Measurements from ENCODE around the gene OTOA. TPM values are rescaled to one million over a fixed set of nuclear protein-coding genes. Genes with fewer than 3 reads are reported as not detected.
A peak's percentile ranks its signal among the peaks of the same experiment; 100 is the strongest.
"Not testable (repeated sequence)": the region's sequence is repeated elsewhere in the genome, so short reads cannot be mapped to it uniquely, and the experiment has no call there.

Gene OTOA
- total and polyA plus RNA-seq, 9 donors, result 0.04 to 0.47 (median 0.15) TPM; not detected in 4

DNA sequence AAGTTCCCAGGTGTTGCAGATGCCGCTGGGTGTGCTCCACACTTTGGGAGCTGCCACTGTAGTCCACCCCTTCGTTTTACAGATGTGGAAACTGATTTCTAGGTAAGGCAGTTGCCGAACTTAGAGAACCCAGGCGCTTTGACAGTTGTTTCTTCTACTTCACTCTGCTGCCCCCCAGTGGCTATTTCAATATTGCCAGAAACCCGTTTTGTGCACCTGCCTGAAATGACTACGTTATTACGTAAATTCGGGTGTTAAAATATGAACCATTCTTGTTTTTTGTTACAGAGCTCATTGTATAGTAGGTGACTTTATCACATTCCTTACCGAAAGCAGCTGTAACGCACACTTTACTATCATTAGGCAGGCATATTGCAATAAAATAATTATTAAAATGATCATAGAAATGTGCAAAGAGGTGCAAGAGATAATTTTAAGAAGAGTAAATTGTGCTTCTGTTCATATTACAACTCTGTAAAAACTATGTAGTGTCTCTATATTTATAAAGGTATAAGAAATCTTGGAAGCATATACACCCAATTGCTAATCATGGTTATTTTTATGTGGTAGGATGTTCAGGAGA, 44.9 kb downstream of the OTOA start:
- no peaks in the 10 kb centered on the region for H3K36me3 ChIP-seq
- 3 to 7% (median 3%) methylated on average over 10 of the region's 10 CpGs for WGBS, 3 donors
- no peak overlapping the region for H3K27ac ChIP-seq
- intact Hi-C loops (cut with DNase I), result loop anchor here in 2 of 4 donors (5.0 to 10.0 kb wide), 2 partner anchors 54 to 126 kb away; partner anchors contain the start of gene IGSF6 (in 1 of the 2)
- no peaks in the 10 kb centered on the region for H3K4me1 ChIP-seq (ENCODE audit: insufficient read depth)
- no peak overlapping the region for H3K4me3 ChIP-seq
- no peaks in the 10 kb centered on the region for H3K27me3 ChIP-seq
- peak; percentile 24 to 71 (median 58) for DNase-seq
- no peaks in the 10 kb centered on the region for H3K9me3 ChIP-seq
- TF ChIP-seq POLR2A (IDR thresholded peaks at IDR 0.05), result no peak
- TF ChIP-seq, protein P1, sequence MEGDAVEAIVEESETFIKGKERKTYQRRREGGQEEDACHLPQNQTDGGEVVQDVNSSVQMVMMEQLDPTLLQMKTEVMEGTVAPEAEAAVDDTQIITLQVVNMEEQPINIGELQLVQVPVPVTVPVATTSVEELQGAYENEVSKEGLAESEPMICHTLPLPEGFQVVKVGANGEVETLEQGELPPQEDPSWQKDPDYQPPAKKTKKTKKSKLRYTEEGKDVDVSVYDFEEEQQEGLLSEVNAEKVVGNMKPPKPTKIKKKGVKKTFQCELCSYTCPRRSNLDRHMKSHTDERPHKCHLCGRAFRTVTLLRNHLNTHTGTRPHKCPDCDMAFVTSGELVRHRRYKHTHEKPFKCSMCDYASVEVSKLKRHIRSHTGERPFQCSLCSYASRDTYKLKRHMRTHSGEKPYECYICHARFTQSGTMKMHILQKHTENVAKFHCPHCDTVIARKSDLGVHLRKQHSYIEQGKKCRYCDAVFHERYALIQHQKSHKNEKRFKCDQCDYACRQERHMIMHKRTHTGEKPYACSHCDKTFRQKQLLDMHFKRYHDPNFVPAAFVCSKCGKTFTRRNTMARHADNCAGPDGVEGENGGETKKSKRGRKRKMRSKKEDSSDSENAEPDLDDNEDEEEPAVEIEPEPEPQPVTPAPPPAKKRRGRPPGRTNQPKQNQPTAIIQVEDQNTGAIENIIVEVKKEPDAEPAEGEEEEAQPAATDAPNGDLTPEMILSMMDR (IDR thresholded peaks at IDR 0.05), result peak in 2 of 3 donors; percentile 28 to 44

DNA sequence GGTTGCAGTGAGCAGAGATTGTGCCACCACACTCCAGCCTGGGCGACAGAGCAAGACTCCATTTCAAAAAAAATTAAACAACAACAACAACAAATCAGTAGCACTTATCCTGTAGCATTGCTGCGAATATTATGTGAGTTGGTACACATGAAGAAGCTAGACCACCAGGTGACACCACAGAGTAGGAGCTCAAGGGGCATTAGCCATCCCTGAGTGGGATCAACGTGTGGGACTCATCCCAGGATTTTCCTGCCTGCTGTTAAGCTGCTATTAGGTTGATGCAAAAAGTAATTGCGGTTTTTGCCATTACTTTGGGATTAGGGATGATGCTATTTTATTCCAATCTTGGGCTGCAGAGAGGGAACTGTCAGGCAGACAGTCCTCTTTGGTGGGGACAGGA, 47.2 kb downstream of the OTOA start:
- Histone ChIP-seq H3K9me3 (no peaks in the 10 kb centered on the region), H3K4me3 (no peak overlapping the region), H3K36me3 (no peaks in the 10 kb centered on the region), H3K4me1 (ENCODE audit: insufficient read depth) (no peaks in the 10 kb centered on the region), H3K27ac (no peak overlapping the region), H3K27me3 (no peaks in the 10 kb centered on the region)
- TF ChIP-seq, protein P1 (IDR thresholded peaks at IDR 0.05), result no peak
- TF ChIP-seq POLR2A (IDR thresholded peaks at IDR 0.05) (no peak), EP300 (IDR thresholded peaks at IDR 0.05) (no peak)
- no peak for DNase-seq
- intact Hi-C loops (cut with DNase I), result loop anchor here in 1 of 4 donors (10.0 kb wide), 1 partner anchor 126 kb away; no protein-coding TSS in a partner anchor
- 68 to 80% (median 73%) methylated on average over 4 of the region's 4 CpGs for WGBS, 3 donors

DNA sequence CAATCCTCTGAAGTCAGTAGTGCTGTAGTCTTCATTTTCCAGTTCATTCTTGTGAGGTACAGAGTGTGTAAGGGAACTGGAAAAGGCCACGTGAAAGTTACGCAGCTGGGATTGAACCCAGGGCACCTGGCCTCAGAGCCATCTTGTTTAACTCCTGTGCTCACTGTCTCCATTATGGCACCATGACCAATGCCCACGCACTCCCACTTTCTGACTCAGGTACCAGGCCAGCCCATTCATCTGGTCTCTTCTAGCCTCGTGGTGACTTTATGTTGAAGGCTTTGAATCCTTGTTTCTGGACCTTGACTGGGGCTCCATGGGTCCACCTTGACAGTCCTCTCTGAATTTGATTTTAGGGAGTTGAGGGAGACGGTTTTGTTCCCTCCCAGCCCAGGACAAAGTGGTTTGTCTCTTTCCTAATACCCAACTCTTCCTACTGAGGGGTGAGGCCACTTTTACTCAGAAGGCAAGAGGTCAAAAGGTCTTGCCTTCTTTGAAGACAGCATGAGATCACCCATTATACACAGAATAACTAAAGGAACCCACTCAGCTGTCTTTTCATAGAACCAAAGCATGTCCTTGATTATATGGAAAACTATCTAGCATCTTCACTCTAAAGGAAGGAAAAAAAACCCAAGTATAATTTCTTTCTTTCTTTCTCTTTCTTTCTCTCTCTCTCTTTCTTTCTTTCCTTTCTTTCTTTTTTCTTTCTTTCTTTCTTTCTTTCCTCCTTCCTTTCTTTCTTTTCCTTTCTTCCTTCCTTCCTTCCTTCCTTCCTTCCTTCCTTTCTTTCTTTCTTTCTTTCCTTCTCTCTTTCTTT, 50.0 kb downstream of the OTOA start:
- H3K9me3 ChIP-seq, result no peaks in the 10 kb centered on the region
- DNase-seq, result no peak
- no peaks in the 10 kb centered on the region for H3K27me3 ChIP-seq
- WGBS, 3 donors, result 81 to 84% (median 83%) methylated on average over 5 of the region's 5 CpGs
- no peaks in the 10 kb centered on the region for H3K4me1 ChIP-seq (ENCODE audit: insufficient read depth)
- no peak overlapping the region for H3K27ac ChIP-seq
- H3K36me3 ChIP-seq, result no peaks in the 10 kb centered on the region
- intact Hi-C loops (cut with DNase I), result loop anchor here in 1 of 4 donors (10.0 kb wide), 1 partner anchor 129 kb away; no protein-coding TSS in a partner anchor
- H3K4me3 ChIP-seq, result no peak overlapping the region
- TF ChIP-seq EP300 (IDR thresholded peaks at IDR 0.05) (no peak), POLR2A (IDR thresholded peaks at IDR 0.05) (no peak)

DNA sequence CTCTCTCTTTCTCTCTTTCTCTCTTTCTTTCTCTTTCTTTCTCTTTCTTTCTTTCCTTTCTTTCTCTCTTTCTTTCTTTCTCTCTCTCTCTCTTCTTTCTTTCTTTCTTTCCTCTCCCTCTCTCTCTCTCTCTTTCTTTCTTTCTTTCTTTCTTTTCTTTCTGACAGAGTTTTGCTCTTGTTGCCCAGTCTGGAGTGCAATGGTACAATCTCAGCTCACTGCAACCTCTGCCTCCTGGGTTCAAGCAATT, 50.5 kb downstream of the OTOA start:
- H3K4me1 ChIP-seq (ENCODE audit: insufficient read depth); H3K4me3 ChIP-seq; H3K27me3 ChIP-seq; H3K36me3 ChIP-seq; DNase-seq; H3K9me3 ChIP-seq; H3K27ac ChIP-seq: not testable (repeated sequence)
- intact Hi-C loops (cut with DNase I), result loop anchor here in 1 of 4 donors (10.0 kb wide), 1 partner anchor 129 kb away; no protein-coding TSS in a partner anchor

DNA sequence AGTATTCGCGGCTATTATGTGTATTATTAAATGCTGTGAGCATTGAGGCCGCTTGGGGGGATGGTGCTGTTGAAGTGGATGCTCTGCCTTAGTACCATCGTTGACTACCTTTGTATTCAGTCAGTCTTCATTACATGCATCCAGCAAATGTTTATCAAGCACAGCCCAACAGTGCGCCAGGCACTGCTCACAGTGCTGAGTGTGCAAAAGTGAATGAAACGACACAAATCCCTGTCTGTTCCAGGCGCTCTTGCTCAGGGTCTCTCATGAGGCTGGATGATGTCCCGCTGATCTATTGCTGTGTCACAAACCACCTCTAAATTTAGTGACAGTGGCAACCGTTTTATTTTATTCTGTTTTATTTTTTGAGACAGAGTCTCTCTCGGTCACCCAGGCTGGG, 53.8 kb downstream of the OTOA start:
- Histone ChIP-seq H3K27me3 (no peaks in the 10 kb centered on the region), H3K36me3 (no peaks in the 10 kb centered on the region), H3K4me1 (ENCODE audit: insufficient read depth) (no peaks in the 10 kb centered on the region), H3K27ac (no peak overlapping the region), H3K9me3 (no peaks in the 10 kb centered on the region), H3K4me3 (no peak overlapping the region)
- WGBS, 3 donors, result 67 to 87% (median 74%) methylated on average over 10 of the region's 10 CpGs
- DNase-seq, result no peak
- intact Hi-C loops (cut with DNase I), result loop anchor here in 1 of 4 donors (10.0 kb wide), 1 partner anchor 133 kb away; no protein-coding TSS in a partner anchor
- TF ChIP-seq EP300 (IDR thresholded peaks at IDR 0.05), result no peak
- no peak for TF ChIP-seq POLR2A (IDR thresholded peaks at IDR 0.05)
- TF ChIP-seq, protein P1 (IDR thresholded peaks at IDR 0.05), result no peak

Data from ovary (tissue), 9 donors.